NB4 (cell line): ENCODE data around the gene XRCC6.

Source experiments
- DNase-seq: peaks from one replicate; pipeline ENCODE4 v3.0.0; 2010; ENCODE audit warnings: low read depth
- H3K4me3 ChIP-seq: one replicate; pipeline ENCODE4 v1.5.1; 2011; ENCODE audit warnings: mild to moderate bottlenecking, low read depth, low read length, moderate library complexity
- CTCF ChIP-seq: IDR thresholded peaks from one replicate; pipeline ENCODE4 v1.5.1; 2012; ENCODE audit warnings: low read depth, low read length
- MAX ChIP-seq: IDR thresholded peaks from 2 replicates; pipeline ENCODE4 v1.6.1; 2011; ENCODE audit warnings: low read depth, low read length
- MYC ChIP-seq: IDR thresholded peaks from 2 replicates; pipeline ENCODE4 v1.6.1; 2011; ENCODE audit warnings: low read depth, low read length
- POLR2A ChIP-seq: IDR thresholded peaks from 2 replicates; pipeline ENCODE4 v1.6.1; 2011; ENCODE audit warnings: mild to moderate bottlenecking; ENCODE audit not compliant: insufficient read length; ENCODE audit errors: extremely low read depth

XRCC6 gene

GRCh38 chr22:41672780-41673509 lies 51.9 kb downstream of the XRCC6 start:
- TF ChIP-seq CTCF (no peak), POLR2A (no peak), MYC (no peak), MAX (no peak)
- DNase-seq: no peak

GRCh38 chr22:41674846-41675340 lies 53.8 kb downstream of the XRCC6 start:
- TF ChIP-seq POLR2A (no peak), MYC (no peak), CTCF (no peak), MAX (no peak)
- no peak for DNase-seq
- H3K4me3 ChIP-seq: no peak overlapping the region

More at GRCh38 chr22:41672780-41673509, 51.9 kb downstream of the XRCC6 start:
- no peak overlapping the region for H3K4me3 ChIP-seq

GRCh38 chr22:41676134-41676533 lies 55.0 kb downstream of the XRCC6 start:
- no peak overlapping the region for H3K4me3 ChIP-seq
- no peak for TF ChIP-seq MAX
- TF ChIP-seq CTCF: no peak
- no peak for TF ChIP-seq POLR2A
- no peak for TF ChIP-seq MYC
- no peak for DNase-seq

GRCh38 chr22:41681616-41682015 lies 60.5 kb downstream of the XRCC6 start:
- DNase-seq: no peak

More at GRCh38 chr22:41681616-41682015, 60.5 kb downstream of the XRCC6 start:
- H3K4me3 ChIP-seq: peak overlapping the region; percentile 88
- TF ChIP-seq POLR2A: no peak
- TF ChIP-seq MAX: no peak
- TF ChIP-seq CTCF: no peak
